GM12878 (cell line): Measurements from ENCODE around the gene ZNF227. TPM values are rescaled to one million over a fixed set of nuclear protein-coding genes. Genes with fewer than 3 reads are reported as not detected.

Experiments
- ATAC-seq: fragments of 200-7000 bp; cut with Tn5 transposase; 3 replicates; pipeline ENCODE4 v1.9.1; 2020; ENCODE audit warnings: mild to moderate bottlenecking, moderate library complexity
- BruUV-seq: library from RNA; stranded (reverse); fragments of 400-500 nt; replicated peaks from 2 replicates; lab custom pipeline; 2021; lab: Mats Ljungman, UMichigan
- CTCF ChIA-PET: fragments of 300-600 bp; sonication (Branson Sonifier 250); formaldehyde crosslinking; extraction: SDS; loops from one replicate; lab custom pipeline; 2021; ENCODE audit warnings: inconsistent platforms; lab: Yijun Ruan, JAX
- POLR2A ChIA-PET: fragments of 350-600 bp; formaldehyde crosslinking; extraction: SDS; loops from one replicate; lab custom pipeline; 2021; ENCODE audit warnings: inconsistent platforms; lab: Charles Lee
- RAD21 ChIA-PET: fragments of 300-600 bp; sonication (Branson Sonifier 250); formaldehyde crosslinking; loops from one replicate; lab custom pipeline; 2023; ENCODE audit warnings: antibody characterized with exemption; ENCODE audit not compliant: unreplicated experiment; lab: Charles Lee
- SMC1A ChIA-PET: fragments of 300-600 bp; sonication (Branson Sonifier 250); formaldehyde crosslinking; loops from one replicate; lab custom pipeline; 2023; ENCODE audit not compliant: unreplicated experiment, uncharacterized antibody; lab: Charles Lee
- DNase-seq: peaks from one replicate; pipeline ENCODE4 v3.0.0-alpha.2; 2011; ENCODE audit warnings: low read depth, low spot score
- FAIRE-seq: peaks from 3 replicates; lab custom pipeline; 2011; peaks lifted over from hg19 to GRCh38; lab: Jason Lieb, UNC
- H2AFZ ChIP-seq: 2 replicates; pipeline ENCODE4 v1.6.0; 2011; ENCODE audit warnings: low read depth, low read length, control low read depth; ENCODE audit not compliant: control insufficient read depth
- H3K27ac ChIP-seq: 2 replicates; pipeline ENCODE4 v1.5.1; 2011; ENCODE audit warnings: control low read depth; ENCODE audit not compliant: control insufficient read depth, insufficient read depth
- H3K27me3 ChIP-seq, 2 experiments: replicated peaks in 1 of 2; 2 replicates each; pipeline versions ENCODE4 v1.6.0 to v1.6.1; 2011; ENCODE audit warnings: low read length in 1 of 2; ENCODE audit not compliant: control insufficient read depth in 2 of 2, insufficient read depth in 2 of 2
- H3K36me3 ChIP-seq, 2 experiments: 2 replicates each; pipeline ENCODE4 v1.5.1; 2011; ENCODE audit warnings: low read length in 1 of 2; ENCODE audit not compliant: control insufficient read depth in 2 of 2, insufficient read depth in 2 of 2
- H3K4me1 ChIP-seq: 2 replicates; pipeline ENCODE4 v1.6.1; 2011; ENCODE audit warnings: mild to moderate bottlenecking, low read length, moderate library complexity, mixed read lengths; ENCODE audit not compliant: control insufficient read depth, insufficient read depth
- H3K4me2 ChIP-seq: 2 replicates; pipeline ENCODE4 v1.6.0; 2011; ENCODE audit warnings: control low read depth; ENCODE audit not compliant: control insufficient read depth, insufficient read depth
- H3K4me3 ChIP-seq: fragments of 200-600 bp; sonication (generic); 2 replicates; pipeline ENCODE4 v1.5.1; 2016
- H3K79me2 ChIP-seq: 2 replicates; pipeline ENCODE4 v1.6.0; 2011; ENCODE audit warnings: low read length; ENCODE audit not compliant: control insufficient read depth, insufficient read depth
- H3K9ac ChIP-seq: 2 replicates; pipeline ENCODE4 v1.8.0; 2011; ENCODE audit warnings: low read length, control low read depth, mixed read lengths; ENCODE audit not compliant: control insufficient read depth, insufficient read depth
- H3K9me3 ChIP-seq: replicated peaks from 3 replicates; pipeline ENCODE4 v1.5.1; 2011; ENCODE audit warnings: mild to moderate bottlenecking, low read length; ENCODE audit not compliant: control insufficient read depth, insufficient read depth
- H4K20me1 ChIP-seq: 2 replicates; pipeline ENCODE4 v1.6.0; 2011; ENCODE audit not compliant: control insufficient read depth, insufficient read depth
- BMI1 ChIP-seq: fragments of 450-650 bp; IDR thresholded peaks from 2 replicates; pipeline ENCODE4 v1.6.1; 2016; ENCODE audit warnings: mild to moderate bottlenecking, moderate library complexity, borderline replicate concordance
- BRCA1 ChIP-seq: IDR thresholded peaks from 2 replicates; pipeline ENCODE4 v1.6.1; 2011; ENCODE audit warnings: low read depth, low read length, improper control_type of control experiment
- DPF2 ChIP-seq: fragments of 450-650 bp; IDR thresholded peaks from 2 replicates; pipeline ENCODE4 v1.6.1; 2017; ENCODE audit warnings: mild to moderate bottlenecking
- GATAD2B ChIP-seq: fragments of 450-650 bp; conservative IDR thresholded peaks from 2 replicates; pipeline ENCODE4 v1.6.1; 2017; ENCODE audit warnings: low read depth, mild to moderate bottlenecking, moderate library complexity
- HDAC2 ChIP-seq: fragments of 200-600 bp; sonication (generic); IDR thresholded peaks from 2 replicates; pipeline ENCODE4 v1.6.1; 2017
- JUND ChIP-seq: IDR thresholded peaks from 2 replicates; pipeline ENCODE4 v1.6.1; 2012; ENCODE audit warnings: low read depth, mild to moderate bottlenecking, low read length, improper control_type of control experiment, moderate library complexity
- POLR2AphosphoS2 ChIP-seq: IDR thresholded peaks from 2 replicates; pipeline ENCODE4 v1.6.1; 2011; ENCODE audit warnings: low read depth, mild to moderate bottlenecking, low read length, improper control_type of control experiment, moderate library complexity
- POLR2AphosphoS5 ChIP-seq: IDR thresholded peaks from 2 replicates; pipeline ENCODE4 v1.6.1; 2011; ENCODE audit warnings: mild to moderate bottlenecking, low read length, inconsistent platforms
- SUPT20H ChIP-seq: IDR thresholded peaks from 2 replicates; pipeline ENCODE4 v1.6.1; 2011; ENCODE audit warnings: low read depth, mild to moderate bottlenecking, low read length, moderate library complexity, borderline replicate concordance; ENCODE audit not compliant: control insufficient read depth
- TARDBP ChIP-seq: IDR thresholded peaks from 2 replicates; pipeline ENCODE4 v1.6.1; 2016; ENCODE audit warnings: borderline replicate concordance
- WGBS: methylation state at CpG from one replicate; pipeline ENCODE4 v1.1.6; 2016; ENCODE audit warnings: low lambda C conversion rate; ENCODE audit not compliant: insufficient replicate concordance, insufficient coverage; ENCODE audit errors: missing lambda C conversion rate; 5-methylcytosine and 5-hydroxymethylcytosine counted together
- in situ Hi-C: fragments of 300-500 bp; cut with MboI; formaldehyde crosslinking; loops from 9 replicates; pipeline ENCODE4 v1.14.3; 2018; ENCODE audit warnings: mixed read lengths
- intact Hi-C: fragments of 100-400 bp; cut with micrococcal nuclease; formaldehyde crosslinking; loops from one replicate; pipeline ENCODE4 v1.14.2; 2022; ENCODE audit not compliant: unreplicated experiment
- polyA plus RNA-seq, 11 experiments: library from polyadenylated mRNA; depleted of rRNA in 4 of 11; unstranded in 6 of 11; stranded (reverse) in 5 of 11; fragments of >200 nt; fragmentation: Nextera tagmentation in 4 of 11; fragmentation: Illumina TruSeq in 1 of 11; extraction: Ambion mirVana in 4 of 11; extraction: Trizol in 1 of 11; gene quantifications; 1 replicate in 1 of 11; 2 replicates in 10 of 11; pipeline versions ENCODE4 v1.2.1 to v1.2.3, GENCODE V29; 2011 to 2016; ENCODE audit warnings: inconsistent platforms in 2 of 11, missing spikeins in 2 of 11, low read depth in 1 of 11
- total RNA-seq, 4 experiments: library from RNA; depleted of rRNA in 3 of 4; stranded (reverse); fragments of >200 nt in 3 of 4; fragmentation: Illumina TruSeq in 1 of 4; extraction: Trizol in 1 of 4; gene quantifications; 2 replicates each; pipeline versions ENCODE4 v1.2.1 to v1.2.3, GENCODE V29; 2013 to 2021
- TF ChIP-seq, protein P1 (sequence below): fragments of 450-650 bp; formaldehyde crosslinking; IDR thresholded peaks from 2 replicates; pipeline ENCODE4 v1.4.0; 2022; ENCODE audit warnings: mild to moderate bottlenecking, moderate library complexity

ZNF227 gene
- total and polyA plus RNA-seq, 10 of the 15 experiments (the other 5 are each of a cell fraction or from before 2014, with no cell fraction given), result 4.3 to 22.9 (median 13.0) TPM

DNA sequence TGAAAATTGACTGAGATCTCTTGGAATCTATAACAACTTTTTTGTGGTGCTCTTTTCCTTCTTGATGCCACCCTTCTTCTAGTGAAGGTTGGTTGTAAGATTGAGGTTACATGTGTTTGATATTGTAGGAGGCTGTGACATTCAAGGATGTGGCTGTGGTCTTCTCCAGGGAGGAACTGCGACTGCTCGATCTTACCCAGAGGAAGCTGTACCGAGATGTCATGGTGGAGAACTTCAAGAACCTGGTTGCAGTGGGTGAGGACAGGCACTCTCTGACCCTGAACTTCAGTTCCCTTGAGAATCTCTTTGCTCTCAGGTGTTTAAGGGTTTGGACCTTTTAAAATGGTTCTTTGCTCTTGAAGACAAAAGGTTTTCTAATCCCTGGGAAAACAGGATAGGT is 16.0 kb downstream of the ZNF227 start:
- no peak overlapping the region for H3K27ac ChIP-seq
- no peak overlapping the region for H3K4me3 ChIP-seq
- POLR2A ChIA-PET, result interaction anchor here (1.4 kb wide), 1 partner anchor 63 kb away, joined by 3 read pairs; the partner anchor contains the start of gene ZNF226
- H3K4me1 ChIP-seq, result no peaks in the 10 kb centered on the region
- no peaks in the 10 kb centered on the region for H4K20me1 ChIP-seq
- no peak overlapping the region for H3K9ac ChIP-seq
- TF ChIP-seq BMI1 (no peak), HDAC2 (no peak), TARDBP (no peak), POLR2AphosphoS5 (no peak), BRCA1 (no peak)
- no peaks in the 10 kb centered on the region for H3K27me3 ChIP-seq
- H3K4me2 ChIP-seq, result no peak overlapping the region
- SMC1A ChIA-PET, result no interaction called here
- DNase-seq (no peak), FAIRE-seq (no peak), ATAC-seq (no peak)
- peaks cover 8 to 35% of the 10 kb centered on the region in 2 experiments for H3K36me3 ChIP-seq
- BruUV-seq, result no TSS peak
- RAD21 ChIA-PET, result no interaction called here
- 80% methylated on average over 3 of the region's 3 CpGs for WGBS
- CTCF ChIA-PET, result no interaction called here
- no peaks in the 10 kb centered on the region for H3K79me2 ChIP-seq
- intact Hi-C loops (no loop called here), in situ Hi-C loops (no loop called here)
- H2AFZ ChIP-seq, result no peak overlapping the region
- H3K9me3 ChIP-seq, result peaks cover 1% of the 10 kb centered on the region; the same call in 1 of the 3 replicates

DNA sequence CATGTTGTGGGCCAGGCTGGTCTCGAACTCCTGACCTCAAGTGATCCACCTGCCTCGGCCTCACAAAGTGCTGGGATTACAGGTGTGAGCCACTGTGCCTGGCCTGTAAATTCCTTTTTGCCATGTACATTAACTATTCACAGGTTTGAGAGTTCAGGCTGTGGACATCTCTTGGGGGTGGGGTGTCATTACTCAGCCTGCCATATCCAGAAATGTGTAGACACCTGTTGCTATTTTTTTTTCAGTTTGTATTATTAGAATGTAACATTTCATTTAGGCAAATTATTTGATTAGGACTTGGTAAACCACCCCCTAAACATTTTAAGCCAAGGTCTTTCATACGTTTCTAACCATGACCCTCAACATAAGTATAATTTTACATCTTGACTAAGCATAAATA is 20.5 kb downstream of the ZNF227 start:
- Histone ChIP-seq H3K4me2 (no peak overlapping the region), H3K9me3 (peaks cover 16% of the 10 kb centered on the region; the same call in 2 of the 3 replicates), H4K20me1 (no peaks in the 10 kb centered on the region), H3K4me3 (no peak overlapping the region), H2AFZ (no peak overlapping the region), H3K27ac (no peak overlapping the region), H3K36me3 (peaks cover 18 to 53% of the 10 kb centered on the region in 2 experiments), H3K27me3 (no peaks in the 10 kb centered on the region), H3K9ac (no peak overlapping the region), H3K4me1 (no peaks in the 10 kb centered on the region), H3K79me2 (no peaks in the 10 kb centered on the region)
- ChIA-PET POLR2A (no interaction called here), SMC1A (no interaction called here), RAD21 (no interaction called here), CTCF (no interaction called here)
- no peak for TF ChIP-seq DPF2
- no peak for TF ChIP-seq JUND
- no peak for TF ChIP-seq POLR2AphosphoS2
- TF ChIP-seq SUPT20H, result no peak
- no peak for TF ChIP-seq GATAD2B
- TF ChIP-seq, protein P1, sequence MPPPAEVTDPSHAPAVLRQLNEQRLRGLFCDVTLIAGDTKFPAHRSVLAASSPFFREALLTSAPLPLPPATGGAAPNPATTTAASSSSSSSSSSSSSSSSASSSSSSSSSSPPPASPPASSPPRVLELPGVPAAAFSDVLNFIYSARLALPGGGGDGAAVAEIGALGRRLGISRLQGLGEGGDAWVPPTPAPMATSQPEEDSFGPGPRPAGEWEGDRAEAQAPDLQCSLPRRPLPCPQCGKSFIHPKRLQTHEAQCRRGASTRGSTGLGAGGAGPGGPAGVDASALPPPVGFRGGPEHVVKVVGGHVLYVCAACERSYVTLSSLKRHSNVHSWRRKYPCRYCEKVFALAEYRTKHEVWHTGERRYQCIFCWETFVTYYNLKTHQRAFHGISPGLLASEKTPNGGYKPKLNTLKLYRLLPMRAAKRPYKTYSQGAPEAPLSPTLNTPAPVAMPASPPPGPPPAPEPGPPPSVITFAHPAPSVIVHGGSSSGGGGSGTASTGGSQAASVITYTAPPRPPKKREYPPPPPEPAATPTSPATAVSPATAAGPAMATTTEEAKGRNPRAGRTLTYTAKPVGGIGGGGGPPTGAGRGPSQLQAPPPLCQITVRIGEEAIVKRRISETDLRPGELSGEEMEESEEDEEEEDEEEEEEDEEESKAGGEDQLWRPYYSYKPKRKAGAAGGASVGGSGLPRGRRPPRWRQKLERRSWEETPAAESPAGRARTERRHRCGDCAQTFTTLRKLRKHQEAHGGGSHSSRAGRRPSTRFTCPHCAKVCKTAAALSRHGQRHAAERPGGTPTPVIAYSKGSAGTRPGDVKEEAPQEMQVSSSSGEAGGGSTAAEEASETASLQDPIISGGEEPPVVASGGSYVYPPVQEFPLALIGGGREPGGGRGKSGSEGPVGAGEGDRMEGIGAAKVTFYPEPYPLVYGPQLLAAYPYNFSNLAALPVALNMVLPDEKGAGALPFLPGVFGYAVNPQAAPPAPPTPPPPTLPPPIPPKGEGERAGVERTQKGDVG (CRISPR knock-in tag), result no peak
- FAIRE-seq, result no peak
- intact Hi-C loops, result no loop called here
- in situ Hi-C loops, result no loop called here
- no peak for ATAC-seq
- DNase-seq, result no peak
- WGBS, result 96% methylated on average over 3 of the region's 3 CpGs
- no TSS peak for BruUV-seq
